Measurements from ENCODE around the gene PRPF38B.

The PRPF38B gene

DNA sequence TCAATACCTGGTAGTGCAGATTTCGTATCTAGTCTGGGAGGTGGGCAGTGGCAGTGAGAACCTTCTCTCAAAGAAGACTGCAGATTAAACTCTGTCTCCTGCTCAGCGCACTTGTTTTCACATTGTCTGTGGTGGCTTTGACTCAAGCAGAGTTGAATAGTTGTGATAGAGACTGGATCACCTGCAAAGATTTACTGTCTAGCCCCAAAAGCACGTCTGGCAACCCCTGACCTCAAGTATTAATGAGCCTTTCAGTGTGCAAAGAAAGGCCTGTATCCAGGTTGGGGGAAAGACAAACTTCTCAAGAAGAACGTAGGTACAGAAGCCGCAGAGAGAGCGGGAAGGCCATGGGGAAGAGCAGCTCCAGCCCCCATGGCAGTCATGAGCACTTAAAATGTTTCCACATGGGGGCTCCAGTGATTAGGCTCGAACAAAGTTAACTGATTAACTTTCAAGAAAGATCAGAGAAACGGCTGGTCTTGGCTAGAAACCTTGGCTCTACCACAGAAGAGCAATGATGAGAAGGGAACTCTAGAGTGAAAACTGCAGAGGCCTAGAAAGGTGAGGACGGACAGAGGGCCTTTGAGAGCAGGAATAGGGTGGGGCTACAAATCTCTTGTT is 46.4 kb upstream of the PRPF38B start:
- TF ChIP-seq, protein P1, sequence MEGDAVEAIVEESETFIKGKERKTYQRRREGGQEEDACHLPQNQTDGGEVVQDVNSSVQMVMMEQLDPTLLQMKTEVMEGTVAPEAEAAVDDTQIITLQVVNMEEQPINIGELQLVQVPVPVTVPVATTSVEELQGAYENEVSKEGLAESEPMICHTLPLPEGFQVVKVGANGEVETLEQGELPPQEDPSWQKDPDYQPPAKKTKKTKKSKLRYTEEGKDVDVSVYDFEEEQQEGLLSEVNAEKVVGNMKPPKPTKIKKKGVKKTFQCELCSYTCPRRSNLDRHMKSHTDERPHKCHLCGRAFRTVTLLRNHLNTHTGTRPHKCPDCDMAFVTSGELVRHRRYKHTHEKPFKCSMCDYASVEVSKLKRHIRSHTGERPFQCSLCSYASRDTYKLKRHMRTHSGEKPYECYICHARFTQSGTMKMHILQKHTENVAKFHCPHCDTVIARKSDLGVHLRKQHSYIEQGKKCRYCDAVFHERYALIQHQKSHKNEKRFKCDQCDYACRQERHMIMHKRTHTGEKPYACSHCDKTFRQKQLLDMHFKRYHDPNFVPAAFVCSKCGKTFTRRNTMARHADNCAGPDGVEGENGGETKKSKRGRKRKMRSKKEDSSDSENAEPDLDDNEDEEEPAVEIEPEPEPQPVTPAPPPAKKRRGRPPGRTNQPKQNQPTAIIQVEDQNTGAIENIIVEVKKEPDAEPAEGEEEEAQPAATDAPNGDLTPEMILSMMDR (IDR thresholded peaks at IDR 0.05; ENCODE audit: low read depth, low read length): no peak
- TF ChIP-seq EZH2phosphoT487 (IDR thresholded peaks at IDR 0.05; ENCODE audit: low read depth): no peak
- H3K4me3 ChIP-seq (ENCODE audit: low read length): no peak overlapping the region
- no peaks in the 10 kb centered on the region for H3K27me3 ChIP-seq (ENCODE audit: low read depth, low read length)
- H3K9me3 ChIP-seq (ENCODE audit: insufficient read depth, low read length): no peaks in the 10 kb centered on the region
- H3K4me1 ChIP-seq (ENCODE audit: low read length): no peaks in the 10 kb centered on the region
- no peak overlapping the region for H3K4me2 ChIP-seq (ENCODE audit: low read length)
- H3K27ac ChIP-seq (ENCODE audit: low read length): no peak overlapping the region
- no peaks in the 10 kb centered on the region for H4K20me1 ChIP-seq (ENCODE audit: insufficient read depth, low read length)
- no peak overlapping the region for H3K9ac ChIP-seq (ENCODE audit: low read length)
- H2AFZ ChIP-seq (ENCODE audit: low read depth, low read length): no peak overlapping the region
- no peaks in the 10 kb centered on the region for H3K79me2 ChIP-seq (ENCODE audit: low read length)
- no peaks in the 10 kb centered on the region for H3K36me3 ChIP-seq (replicated peaks; ENCODE audit: low read depth, low read length)

- H3K27ac ChIP-seq (ENCODE audit: low read length): no peak overlapping the region
Observed at GRCh38 chr1:108646265-108646647, 45.9 kb upstream of the PRPF38B start.

GRCh38 chr1:108646648-108647269 is 45.4 kb upstream of the PRPF38B start:
- H3K9ac ChIP-seq (ENCODE audit: low read length): no peak overlapping the region
- H3K27me3 ChIP-seq (ENCODE audit: low read depth, low read length): no peaks in the 10 kb centered on the region
- no peak overlapping the region for H3K27ac ChIP-seq (ENCODE audit: low read length)
- H3K4me2 ChIP-seq (ENCODE audit: low read length): no peak overlapping the region
- TF ChIP-seq, protein P1 (IDR thresholded peaks at IDR 0.05; ENCODE audit: low read depth, low read length): no peak
- no peak for TF ChIP-seq EZH2phosphoT487 (IDR thresholded peaks at IDR 0.05; ENCODE audit: low read depth)
- no peaks in the 10 kb centered on the region for H3K79me2 ChIP-seq (ENCODE audit: low read length)
- H3K36me3 ChIP-seq (replicated peaks; ENCODE audit: low read depth, low read length): no peaks in the 10 kb centered on the region
- H4K20me1 ChIP-seq (ENCODE audit: insufficient read depth, low read length): no peaks in the 10 kb centered on the region
- no peaks in the 10 kb centered on the region for H3K9me3 ChIP-seq (ENCODE audit: insufficient read depth, low read length)
- no peak overlapping the region for H2AFZ ChIP-seq (ENCODE audit: low read depth, low read length)
- no peaks in the 10 kb centered on the region for H3K4me1 ChIP-seq (ENCODE audit: low read length)
- H3K4me3 ChIP-seq (ENCODE audit: low read length): no peak overlapping the region

More at GRCh38 chr1:108646265-108646647, 45.9 kb upstream of the PRPF38B start:
- TF ChIP-seq, protein P1 (IDR thresholded peaks at IDR 0.05; ENCODE audit: low read depth, low read length): no peak
- no peak for TF ChIP-seq EZH2phosphoT487 (IDR thresholded peaks at IDR 0.05; ENCODE audit: low read depth)
- H3K9ac ChIP-seq (ENCODE audit: low read length): no peak overlapping the region
- H3K9me3 ChIP-seq (ENCODE audit: insufficient read depth, low read length): no peaks in the 10 kb centered on the region
- no peaks in the 10 kb centered on the region for H3K36me3 ChIP-seq (replicated peaks; ENCODE audit: low read depth, low read length)
- no peaks in the 10 kb centered on the region for H3K27me3 ChIP-seq (ENCODE audit: low read depth, low read length)
- H4K20me1 ChIP-seq (ENCODE audit: insufficient read depth, low read length): no peaks in the 10 kb centered on the region
- H2AFZ ChIP-seq (ENCODE audit: low read depth, low read length): no peak overlapping the region
- H3K4me1 ChIP-seq (ENCODE audit: low read length): no peaks in the 10 kb centered on the region
- no peak overlapping the region for H3K4me3 ChIP-seq (ENCODE audit: low read length)
- no peak overlapping the region for H3K4me2 ChIP-seq (ENCODE audit: low read length)
- H3K79me2 ChIP-seq (ENCODE audit: low read length): no peaks in the 10 kb centered on the region

- H3K9ac ChIP-seq (ENCODE audit: low read length): no peak overlapping the region
- no peaks in the 10 kb centered on the region for H4K20me1 ChIP-seq (ENCODE audit: insufficient read depth, low read length)
- H3K27me3 ChIP-seq (ENCODE audit: low read depth, low read length): no peaks in the 10 kb centered on the region
- no peaks in the 10 kb centered on the region for H3K79me2 ChIP-seq (ENCODE audit: low read length)
- H3K4me2 ChIP-seq (ENCODE audit: low read length): no peak overlapping the region
- H3K9me3 ChIP-seq (ENCODE audit: insufficient read depth, low read length): no peaks in the 10 kb centered on the region
- no peak overlapping the region for H2AFZ ChIP-seq (ENCODE audit: low read depth, low read length)
- no peaks in the 10 kb centered on the region for H3K4me1 ChIP-seq (ENCODE audit: low read length)
- no peak overlapping the region for H3K27ac ChIP-seq (ENCODE audit: low read length)
- no peak for TF ChIP-seq EZH2phosphoT487 (IDR thresholded peaks at IDR 0.05; ENCODE audit: low read depth)
- TF ChIP-seq, protein P1 (IDR thresholded peaks at IDR 0.05; ENCODE audit: low read depth, low read length): no peak
- no peak overlapping the region for H3K4me3 ChIP-seq (ENCODE audit: low read length)
- H3K36me3 ChIP-seq (replicated peaks; ENCODE audit: low read depth, low read length): no peaks in the 10 kb centered on the region
Observed at GRCh38 chr1:108653431-108654105, 38.5 kb upstream of the PRPF38B start.

All from OCI-LY3 (cell line).